K562 (cell line): ENCODE measurements around the gene TWIST1. TPM values are rescaled to one million over a fixed set of nuclear protein-coding genes. Genes with fewer than 3 reads are reported as not detected.

Experiments used
- ATAC-seq: fragments of 200-7000 bp; cut with Tn5 transposase; 3 replicates; pipeline ENCODE4 v1.9.1; 2020; ENCODE audit warnings: moderate library complexity
- BruUV-seq: library from RNA; stranded (reverse); fragments of 400-500 nt; replicated peaks from 2 replicates; lab custom pipeline; 2021; lab: Mats Ljungman, UMichigan
- CTCF ChIA-PET: fragments of 300-600 bp; formaldehyde crosslinking; extraction: SDS; loops from one replicate; lab custom pipeline; 2021; ENCODE audit warnings: low intra/inter-chr PET ratio; lab: Yijun Ruan, JAX
- POLR2A ChIA-PET: fragments of 300-600, 350-650 bp; sonication (Branson Sonifier 250); formaldehyde crosslinking; extraction: SDS; loops from one replicate; lab custom pipeline; 2021; ENCODE audit warnings: antibody characterized with exemption, inconsistent platforms; lab: Yijun Ruan, JAX
- DNase-seq, 4 experiments: peaks; one replicate each; pipeline versions ENCODE4 v3.0.0 to v3.0.0-alpha.2; 2011 to 2018; ENCODE audit warnings: low spot score in 3 of 4, mixed read lengths in 3 of 4; ENCODE audit errors: extremely low read depth in 1 of 4
- FAIRE-seq: peaks from 2 replicates; lab custom pipeline; 2011; peaks lifted over from hg19 to GRCh38; lab: Jason Lieb, UNC
- H2AFZ ChIP-seq: 2 replicates; pipeline ENCODE4 v1.6.0; 2011; ENCODE audit warnings: low read depth, low read length, control low read depth, inconsistent platforms
- H3K27ac ChIP-seq: fragments of 200-600 bp; 3 replicates; pipeline ENCODE4 v1.8.0; 2011; ENCODE audit warnings: low read depth, mild to moderate bottlenecking, control low read depth, inconsistent platforms, low read length, moderate library complexity, mixed read lengths; ENCODE audit errors: extremely low read depth
- H3K27me3 ChIP-seq, 2 experiments: fragments of 300-600 bp in 1 of 2; 2 replicates in 1 of 2; 3 replicates in 1 of 2; pipeline versions ENCODE4 v1.6.0 to v1.8.0; 2011; ENCODE audit warnings: inconsistent platforms in 2 of 2, low read length in 2 of 2, mild to moderate bottlenecking in 1 of 2, mixed read lengths in 1 of 2, moderate library complexity in 1 of 2; ENCODE audit not compliant: control insufficient read depth in 2 of 2, insufficient read depth in 2 of 2
- H3K36me3 ChIP-seq: fragments of 300-600 bp; 3 replicates; pipeline ENCODE4 v1.8.0; 2011; ENCODE audit warnings: mild to moderate bottlenecking, low read length, inconsistent platforms; ENCODE audit not compliant: control insufficient read depth, insufficient read depth
- H3K4me1 ChIP-seq, 2 experiments: fragments of 200-600 bp in 1 of 2; replicated peaks in 1 of 2; 2 replicates in 1 of 2; 3 replicates in 1 of 2; pipeline versions ENCODE4 v1.5.1 to v1.8.0; 2011; ENCODE audit warnings: inconsistent platforms in 2 of 2, low read length in 2 of 2, mild to moderate bottlenecking in 1 of 2, mixed read lengths in 1 of 2, moderate library complexity in 1 of 2; ENCODE audit not compliant: control insufficient read depth in 2 of 2, insufficient read depth in 2 of 2
- H3K4me2 ChIP-seq: 2 replicates; pipeline ENCODE4 v1.6.1; 2011; ENCODE audit warnings: low read length, control low read depth, inconsistent platforms, mixed read lengths; ENCODE audit not compliant: insufficient read depth
- H3K4me3 ChIP-seq: fragments of 200-600 bp; sonication (generic), shearing (Covaris generic); 2 replicates; pipeline ENCODE4 v1.5.1; 2016; ENCODE audit warnings: control low read depth, inconsistent platforms
- H3K79me2 ChIP-seq: fragments of 200-600 bp; 3 replicates; pipeline ENCODE4 v1.8.0; 2011; ENCODE audit warnings: low read length, inconsistent platforms; ENCODE audit not compliant: control insufficient read depth, insufficient read depth
- H3K9ac ChIP-seq, 2 experiments: 2 replicates each; pipeline versions ENCODE4 v1.6.0 to v1.6.1; 2011; ENCODE audit warnings: low read depth in 2 of 2, low read length in 2 of 2, control low read depth in 1 of 2, inconsistent platforms in 1 of 2, mild to moderate bottlenecking in 1 of 2, mixed read lengths in 1 of 2; ENCODE audit not compliant: insufficient read depth in 1 of 2
- H3K9me1 ChIP-seq: one replicate; pipeline ENCODE4 v1.6.0; 2011; ENCODE audit warnings: inconsistent platforms, mild to moderate bottlenecking, low read length, moderate library complexity; ENCODE audit not compliant: control insufficient read depth, insufficient read depth
- H3K9me3 ChIP-seq: replicated peaks from 2 replicates; pipeline ENCODE4 v1.5.1; 2011; ENCODE audit warnings: low read depth, low read length, inconsistent platforms; ENCODE audit not compliant: control insufficient read depth, insufficient read depth
- H4K20me1 ChIP-seq: replicated peaks from 2 replicates; pipeline ENCODE4 v1.6.1; 2011; ENCODE audit warnings: low read length, inconsistent platforms, mixed read lengths; ENCODE audit not compliant: control insufficient read depth, insufficient read depth
- CCNT2 ChIP-seq: IDR thresholded peaks from 2 replicates; pipeline ENCODE4 v1.6.1; 2011; ENCODE audit warnings: borderline replicate concordance, low read depth, mild to moderate bottlenecking, moderate library complexity, mixed read lengths, low read length; ENCODE audit not compliant: insufficient read length; ENCODE audit errors: extremely low read depth
- GATAD2A ChIP-seq: fragments of 450-650 bp; IDR thresholded peaks from 2 replicates; pipeline ENCODE4 v1.6.1; 2017
- KDM2B ChIP-seq: fragments of 250-450 bp; sonication (Bioruptor Pico); IDR thresholded peaks from 2 replicates; pipeline ENCODE4 v1.8.0; 2021; ENCODE audit warnings: mild to moderate bottlenecking, moderate library complexity
- NFIC ChIP-seq: fragments of 450-650 bp; IDR thresholded peaks from 2 replicates; pipeline ENCODE4 v1.6.1; 2017; ENCODE audit warnings: mild to moderate bottlenecking, inconsistent platforms
- PHF8 ChIP-seq: fragments of 200-600 bp; sonication (generic); IDR thresholded peaks from 2 replicates; pipeline ENCODE4 v1.6.1; 2012; ENCODE audit warnings: mixed run types, mild to moderate bottlenecking, inconsistent platforms, low read length, moderate library complexity, borderline replicate concordance
- POLR2G ChIP-seq: fragments of 200-400 bp; formaldehyde crosslinking; IDR thresholded peaks from 2 replicates; pipeline ENCODE4 v1.6.1; 2017; ENCODE audit warnings: low read depth, mild to moderate bottlenecking, antibody characterized with exemption, low read length, moderate library complexity
- WGBS: fragments of 100-300 bp; shearing (Covaris generic); methylation state at CpG from one replicate; pipeline ENCODE4 v1.1.6; 2016; ENCODE audit warnings: low coverage, mixed read lengths; ENCODE audit not compliant: insufficient coverage; ENCODE audit errors: missing lambda C conversion rate; 5-methylcytosine and 5-hydroxymethylcytosine counted together
- in situ Hi-C: fragments of 300-500 bp; cut with MboI; formaldehyde crosslinking; loops from 4 replicates; pipeline ENCODE4 v1.15.0; 2018; ENCODE audit warnings: inconsistent platforms, mixed read lengths
- intact Hi-C: fragments of 100-400 bp; cut with micrococcal nuclease; formaldehyde crosslinking; loops from 2 replicates; pipeline ENCODE4 v1.14.2; 2022
- polyA plus RNA-seq, 8 experiments: library from polyadenylated mRNA; depleted of rRNA in 4 of 8; stranded (reverse) in 5 of 8; unstranded in 3 of 8; fragments of >200 nt; fragmentation: Nextera tagmentation in 2 of 8; fragmentation: Illumina TruSeq in 1 of 8; extraction: Ambion mirVana in 2 of 8; extraction: Trizol in 1 of 8; gene quantifications; 2 replicates each; pipeline versions ENCODE4 v1.2.1 to v1.2.3, GENCODE V29; 2011 to 2014; ENCODE audit warnings: inconsistent platforms in 1 of 8, missing spikeins in 1 of 8
- total RNA-seq, 7 experiments: library from RNA; depleted of rRNA in 6 of 7; stranded (reverse); fragments of >200 nt in 6 of 7; fragmentation: Illumina TruSeq in 2 of 7; extraction: Trizol in 2 of 7; gene quantifications; 2 replicates each; pipeline versions ENCODE4 v1.2.1 to v1.2.3, GENCODE V29; 2011 to 2021; ENCODE audit warnings: low replicate concordance in 1 of 7
- TF ChIP-seq, protein P1 (sequence below), 2 experiments: IDR thresholded peaks; 2 replicates each; pipeline ENCODE4 v1.6.1; 2011; ENCODE audit warnings: borderline replicate concordance in 1 of 2, control low read depth in 1 of 2, low read depth in 1 of 2, low read length in 1 of 2, mild to moderate bottlenecking in 1 of 2, mixed read lengths in 1 of 2, moderate library complexity in 1 of 2; ENCODE audit not compliant: insufficient read depth in 1 of 2, insufficient read length in 1 of 2, poor library complexity in 1 of 2, severe bottlenecking in 1 of 2; ENCODE audit errors: extremely low read depth in 1 of 2
- TF ChIP-seq, protein P2 (sequence below): sonication (generic); formaldehyde crosslinking; IDR thresholded peaks from 2 replicates; pipeline ENCODE4 v1.8.1; 2023; ENCODE audit warnings: mild to moderate bottlenecking, missing genetic modification reagents

The TWIST1 gene
- total and polyA plus RNA-seq, 9 of the 15 experiments (the other 6 are each of a cell fraction or from before 2014, with no cell fraction given), result 0.10 to 0.86 (median 0.15) TPM; not detected in 2

GRCh38 chr7:19107356-19108146 is 9.9 kb downstream of the TWIST1 start:
- intact Hi-C loops, result no loop called here
- Histone ChIP-seq H2AFZ (0 out of 2 replicates have a peak overlapping the region, but pooled peaks have one; percentile 51), H3K9me1 (no peaks in the 10 kb centered on the region), H4K20me1 (no peaks in the 10 kb centered on the region), H3K27ac (no peak overlapping the region), H3K27me3 (peaks cover 9 to 31% of the 10 kb centered on the region in 2 experiments; a peak in 3 of 5 replicates), H3K79me2 (no peaks in the 10 kb centered on the region), H3K4me3 (no peak overlapping the region), H3K9me3 (no peaks in the 10 kb centered on the region), H3K4me1 (peaks cover 0 to 9% of the 10 kb centered on the region in 2 experiments; a peak in 2 of 5 replicates), H3K9ac (no peak overlapping the region), H3K36me3 (no peaks in the 10 kb centered on the region), H3K4me2 (no peak overlapping the region)
- WGBS, result under 1% methylated on average over 46 of the region's 48 CpGs
- CTCF ChIA-PET, result no interaction called here
- POLR2A ChIA-PET, result no interaction called here
- DNase-seq (no peak), ATAC-seq (no peak), FAIRE-seq (no peak)
- BruUV-seq, result no TSS peak
- TF ChIP-seq, protein P1, sequence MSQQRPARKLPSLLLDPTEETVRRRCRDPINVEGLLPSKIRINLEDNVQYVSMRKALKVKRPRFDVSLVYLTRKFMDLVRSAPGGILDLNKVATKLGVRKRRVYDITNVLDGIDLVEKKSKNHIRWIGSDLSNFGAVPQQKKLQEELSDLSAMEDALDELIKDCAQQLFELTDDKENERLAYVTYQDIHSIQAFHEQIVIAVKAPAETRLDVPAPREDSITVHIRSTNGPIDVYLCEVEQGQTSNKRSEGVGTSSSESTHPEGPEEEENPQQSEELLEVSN (IDR thresholded peaks at IDR 0.05; ENCODE audit: borderline replicate concordance in 1 of 2, extremely low read depth in 1 of 2, insufficient read depth in 1 of 2, insufficient read length in 1 of 2, low read depth in 1 of 2, low read length in 1 of 2, poor library complexity in 1 of 2, severe bottlenecking in 1 of 2), result peak in 1 of 2 experiments; percentile 64
- TF ChIP-seq GATAD2A, result no peak
- in situ Hi-C loops, result no loop called here

- 0% methylated on average over 6 of the region's 6 CpGs for WGBS
- H3K4me3 ChIP-seq, result no peak overlapping the region
- ChIA-PET CTCF (no interaction called here), POLR2A (no interaction called here)
- no peak overlapping the region for H2AFZ ChIP-seq
- no TSS peak for BruUV-seq
- FAIRE-seq (no peak), ATAC-seq (no peak), DNase-seq (no peak)
- H3K27ac ChIP-seq, result no peak overlapping the region
- H3K4me2 ChIP-seq, result no peak overlapping the region
- no peaks in the 10 kb centered on the region for H3K36me3 ChIP-seq
- peaks cover 9 to 28% of the 10 kb centered on the region in 2 experiments; a peak in 3 of 5 replicates for H3K27me3 ChIP-seq
- no peak overlapping the region for H3K9ac ChIP-seq
- in situ Hi-C loops (no loop called here), intact Hi-C loops (no loop called here)
- no peaks in the 10 kb centered on the region for H3K9me3 ChIP-seq
- no peaks in the 10 kb centered on the region for H3K79me2 ChIP-seq
- peaks cover 0 to 5% of the 10 kb centered on the region in 2 experiments; a peak in 2 of 5 replicates for H3K4me1 ChIP-seq
- H4K20me1 ChIP-seq, result no peaks in the 10 kb centered on the region
- no peaks in the 10 kb centered on the region for H3K9me1 ChIP-seq
- TF ChIP-seq, protein P2, sequence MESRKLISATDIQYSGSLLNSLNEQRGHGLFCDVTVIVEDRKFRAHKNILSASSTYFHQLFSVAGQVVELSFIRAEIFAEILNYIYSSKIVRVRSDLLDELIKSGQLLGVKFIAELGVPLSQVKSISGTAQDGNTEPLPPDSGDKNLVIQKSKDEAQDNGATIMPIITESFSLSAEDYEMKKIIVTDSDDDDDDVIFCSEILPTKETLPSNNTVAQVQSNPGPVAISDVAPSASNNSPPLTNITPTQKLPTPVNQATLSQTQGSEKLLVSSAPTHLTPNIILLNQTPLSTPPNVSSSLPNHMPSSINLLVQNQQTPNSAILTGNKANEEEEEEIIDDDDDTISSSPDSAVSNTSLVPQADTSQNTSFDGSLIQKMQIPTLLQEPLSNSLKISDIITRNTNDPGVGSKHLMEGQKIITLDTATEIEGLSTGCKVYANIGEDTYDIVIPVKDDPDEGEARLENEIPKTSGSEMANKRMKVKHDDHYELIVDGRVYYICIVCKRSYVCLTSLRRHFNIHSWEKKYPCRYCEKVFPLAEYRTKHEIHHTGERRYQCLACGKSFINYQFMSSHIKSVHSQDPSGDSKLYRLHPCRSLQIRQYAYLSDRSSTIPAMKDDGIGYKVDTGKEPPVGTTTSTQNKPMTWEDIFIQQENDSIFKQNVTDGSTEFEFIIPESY (CRISPR knock-in tag), result no peak
- TF ChIP-seq CCNT2, result no peak
- no peak for TF ChIP-seq POLR2G
- TF ChIP-seq KDM2B (CRISPR knock-in tag), result no peak
- TF ChIP-seq NFIC, result no peak
- TF ChIP-seq PHF8, result no peak
Measured at GRCh38 chr7:19107081-19107355, 10.4 kb downstream of the TWIST1 start.
